Smooth muscle cell (in vitro differentiated cells): ENCODE data around the gene FGD5. TPM values are rescaled to one million over a fixed set of nuclear protein-coding genes. Genes with fewer than 3 reads are reported as not detected.

ENCODE experiments used
- DNase-seq: peaks from one replicate; lab custom pipeline; 2025; ENCODE audit not compliant: unreplicated experiment; lab: John Stamatoyannopoulos, UW
- H2AFZ ChIP-seq: fragments of 200-600 bp; sonication (generic); 2 replicates; pipeline ENCODE4 v1.6.0; 2016; ENCODE audit warnings: antibody characterized with exemption, low read depth, mild to moderate bottlenecking
- H3F3A ChIP-seq: fragments of 200-600 bp; sonication (generic); 2 replicates; pipeline ENCODE4 v1.6.0; 2017; ENCODE audit warnings: antibody characterized with exemption, low read depth
- H3K27ac ChIP-seq: fragments of 200-600 bp; sonication (generic); 2 replicates; pipeline ENCODE4 v1.5.1; 2016; ENCODE audit warnings: low read depth, mild to moderate bottlenecking
- H3K27me3 ChIP-seq: fragments of 200-600 bp; sonication (generic); 2 replicates; pipeline ENCODE4 v1.6.1; 2016; ENCODE audit warnings: low read depth, mild to moderate bottlenecking
- H3K36me3 ChIP-seq: fragments of 200-600 bp; sonication (generic); 2 replicates; pipeline ENCODE4 v1.5.1; 2016; ENCODE audit warnings: low read depth
- H3K4me1 ChIP-seq: fragments of 200-600 bp; sonication (generic); 2 replicates; pipeline ENCODE4 v1.5.1; 2016; ENCODE audit warnings: low read depth
- H3K4me2 ChIP-seq: fragments of 200-600 bp; sonication (generic); 2 replicates; pipeline ENCODE4 v1.6.0; 2016; ENCODE audit warnings: mild to moderate bottlenecking
- H3K4me3 ChIP-seq: fragments of 200-600 bp; sonication (generic); 2 replicates; pipeline ENCODE4 v1.5.1; 2016; ENCODE audit warnings: mild to moderate bottlenecking
- H3K79me2 ChIP-seq: fragments of 200-600 bp; sonication (generic); 2 replicates; pipeline ENCODE4 v1.6.0; 2016; ENCODE audit warnings: low read depth, mild to moderate bottlenecking
- H3K9ac ChIP-seq: fragments of 200-600 bp; sonication (generic); 2 replicates; pipeline ENCODE4 v1.6.0; 2016; ENCODE audit warnings: low read depth
- H3K9me3 ChIP-seq: fragments of 200-600 bp; sonication (generic); replicated peaks from 2 replicates; pipeline ENCODE4 v1.5.1; 2016; ENCODE audit warnings: low read depth
- H4K20me1 ChIP-seq: fragments of 200-600 bp; sonication (generic); 2 replicates; pipeline ENCODE4 v1.6.0; 2016; ENCODE audit warnings: low read depth
- WGBS: methylation state at CpG from one replicate; pipeline ENCODE4 v1.1.7; 2016; ENCODE audit warnings: low lambda C conversion rate; 5-methylcytosine and 5-hydroxymethylcytosine counted together
- polyA plus RNA-seq: library from polyadenylated mRNA; unstranded; fragments of >200 nt; fragmentation: Nextera tagmentation; extraction: Ambion mirVana; gene quantifications from 2 replicates; pipeline ENCODE4 v1.2.1, GENCODE V29; 2016
- total RNA-seq: library from RNA; depleted of rRNA; stranded (reverse); fragments of >200 nt; gene quantifications from 2 replicates; pipeline ENCODE4 v1.2.3, GENCODE V29; 2014
- TF ChIP-seq, protein P1 (sequence below): fragments of 200-600 bp; sonication (generic); IDR thresholded peaks from 2 replicates; pipeline ENCODE4 v1.5.1; 2017; ENCODE audit warnings: borderline replicate concordance, mild to moderate bottlenecking, antibody characterized with exemption; ENCODE audit not compliant: insufficient read depth, poor library complexity, severe bottlenecking

Gene FGD5
- total and polyA plus RNA-seq, 2 experiments from 2014 or later, result 0.63 to 0.71 TPM

DNA sequence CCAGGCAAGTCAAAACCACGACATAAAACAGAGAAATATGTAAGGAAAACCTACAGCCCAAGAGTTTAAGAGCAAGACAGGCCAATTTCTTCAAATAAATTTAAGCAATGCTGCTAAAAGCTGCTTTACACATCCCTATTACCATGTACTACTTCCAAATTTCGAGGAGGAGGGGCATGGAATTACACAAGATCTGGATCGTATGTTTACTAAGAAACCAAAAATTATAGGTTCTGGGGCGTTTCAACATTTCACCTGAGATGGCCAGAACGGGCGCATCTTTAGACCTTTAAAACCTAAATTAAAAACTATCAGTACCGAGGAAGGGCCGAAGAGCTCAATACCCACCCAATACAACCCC lies 128.0 kb downstream of the FGD5 start:
- H3K9ac ChIP-seq, result peak overlapping the region; percentile 87
- WGBS, result 2% methylated on average over 8 of the region's 8 CpGs
- peak overlapping the region; percentile 89 for H3K4me2 ChIP-seq
- H3K27me3 ChIP-seq, result no peaks in the 10 kb centered on the region
- H3K4me3 ChIP-seq, result peak overlapping the region; percentile 84
- TF ChIP-seq, protein P1, sequence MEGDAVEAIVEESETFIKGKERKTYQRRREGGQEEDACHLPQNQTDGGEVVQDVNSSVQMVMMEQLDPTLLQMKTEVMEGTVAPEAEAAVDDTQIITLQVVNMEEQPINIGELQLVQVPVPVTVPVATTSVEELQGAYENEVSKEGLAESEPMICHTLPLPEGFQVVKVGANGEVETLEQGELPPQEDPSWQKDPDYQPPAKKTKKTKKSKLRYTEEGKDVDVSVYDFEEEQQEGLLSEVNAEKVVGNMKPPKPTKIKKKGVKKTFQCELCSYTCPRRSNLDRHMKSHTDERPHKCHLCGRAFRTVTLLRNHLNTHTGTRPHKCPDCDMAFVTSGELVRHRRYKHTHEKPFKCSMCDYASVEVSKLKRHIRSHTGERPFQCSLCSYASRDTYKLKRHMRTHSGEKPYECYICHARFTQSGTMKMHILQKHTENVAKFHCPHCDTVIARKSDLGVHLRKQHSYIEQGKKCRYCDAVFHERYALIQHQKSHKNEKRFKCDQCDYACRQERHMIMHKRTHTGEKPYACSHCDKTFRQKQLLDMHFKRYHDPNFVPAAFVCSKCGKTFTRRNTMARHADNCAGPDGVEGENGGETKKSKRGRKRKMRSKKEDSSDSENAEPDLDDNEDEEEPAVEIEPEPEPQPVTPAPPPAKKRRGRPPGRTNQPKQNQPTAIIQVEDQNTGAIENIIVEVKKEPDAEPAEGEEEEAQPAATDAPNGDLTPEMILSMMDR, result no peak
- H4K20me1 ChIP-seq, result peaks cover 54% of the 10 kb centered on the region
- H3F3A ChIP-seq, result peaks cover 6% of the 10 kb centered on the region
- no peak for DNase-seq
- H3K79me2 ChIP-seq, result peaks cover 72% of the 10 kb centered on the region
- peaks cover 23% of the 10 kb centered on the region for H3K4me1 ChIP-seq
- no peaks in the 10 kb centered on the region for H3K9me3 ChIP-seq
- peak overlapping the region; percentile 97 for H3K27ac ChIP-seq
- H3K36me3 ChIP-seq, result no peaks in the 10 kb centered on the region
- H2AFZ ChIP-seq, result peak overlapping the region; percentile 88

DNA sequence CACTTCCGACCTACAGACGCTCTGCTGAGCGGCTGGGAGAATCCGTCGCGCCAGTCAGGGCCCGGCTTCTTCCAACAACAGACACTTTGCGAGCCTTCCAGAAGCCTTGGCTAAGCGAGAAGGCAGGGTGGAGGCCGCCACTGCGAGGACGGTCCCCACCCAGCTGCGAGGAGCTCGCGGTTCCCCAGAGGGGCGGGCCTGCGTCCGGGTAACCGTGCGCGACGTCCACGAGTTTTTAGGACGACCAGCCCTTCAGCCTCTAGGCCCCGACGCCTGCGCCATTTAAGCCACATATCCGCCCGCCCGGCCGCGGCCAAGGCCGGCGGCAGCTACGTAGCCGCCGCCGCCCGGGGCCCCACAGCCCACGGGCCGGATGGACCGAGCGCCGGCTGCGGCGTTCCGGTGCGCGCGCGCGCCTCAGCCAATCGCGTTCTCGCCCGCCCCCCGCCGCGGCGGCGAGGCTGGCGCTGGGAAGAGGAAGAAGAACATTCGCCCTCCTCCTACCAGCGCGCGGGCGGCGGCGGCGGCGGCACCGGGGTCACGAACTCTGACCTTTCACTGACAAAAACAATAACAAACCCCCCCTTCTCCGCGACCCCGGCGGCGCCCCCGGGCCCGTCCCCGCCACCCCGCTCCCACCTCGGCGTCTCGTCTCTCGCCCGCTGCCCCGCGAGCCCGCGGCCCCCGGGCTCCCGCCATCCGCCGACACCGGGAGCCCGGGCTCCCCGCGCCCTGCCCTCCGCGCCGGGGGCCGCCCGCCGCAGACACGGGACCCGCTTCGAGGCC lies 128.5 kb downstream of the FGD5 start, which contains the start of gene NR2C2:
NR2C2 (plus strand) TSS at position 484 of the 786 bp plus-strand sequence. CDS start 56,332 bp downstream, outside the sequence.
- Histone ChIP-seq H3K4me2 (peak within 1 kb of the TSS; percentile 93), H3K27ac (peak within 1 kb of the TSS; percentile 97), H3K9me3 (no peaks in the 10 kb centered on the region), H3K27me3 (no peaks in the 10 kb centered on the region), H3F3A (peaks cover 6% of the 10 kb centered on the region), H2AFZ (peak within 1 kb of the TSS; percentile 89), H3K36me3 (no peaks in the 10 kb centered on the region), H3K4me3 (peak within 1 kb of the TSS; percentile 84), H3K9ac (peak within 1 kb of the TSS; percentile 95), H4K20me1 (peaks cover 57% of the 10 kb centered on the region), H3K4me1 (peaks cover 23% of the 10 kb centered on the region), H3K79me2 (peaks cover 77% of the 10 kb centered on the region)
- under 1% methylated on average over 89 of the region's 108 CpGs for WGBS
- DNase-seq, result peak; percentile 53
- TF ChIP-seq, protein P1, result no peak

DNA sequence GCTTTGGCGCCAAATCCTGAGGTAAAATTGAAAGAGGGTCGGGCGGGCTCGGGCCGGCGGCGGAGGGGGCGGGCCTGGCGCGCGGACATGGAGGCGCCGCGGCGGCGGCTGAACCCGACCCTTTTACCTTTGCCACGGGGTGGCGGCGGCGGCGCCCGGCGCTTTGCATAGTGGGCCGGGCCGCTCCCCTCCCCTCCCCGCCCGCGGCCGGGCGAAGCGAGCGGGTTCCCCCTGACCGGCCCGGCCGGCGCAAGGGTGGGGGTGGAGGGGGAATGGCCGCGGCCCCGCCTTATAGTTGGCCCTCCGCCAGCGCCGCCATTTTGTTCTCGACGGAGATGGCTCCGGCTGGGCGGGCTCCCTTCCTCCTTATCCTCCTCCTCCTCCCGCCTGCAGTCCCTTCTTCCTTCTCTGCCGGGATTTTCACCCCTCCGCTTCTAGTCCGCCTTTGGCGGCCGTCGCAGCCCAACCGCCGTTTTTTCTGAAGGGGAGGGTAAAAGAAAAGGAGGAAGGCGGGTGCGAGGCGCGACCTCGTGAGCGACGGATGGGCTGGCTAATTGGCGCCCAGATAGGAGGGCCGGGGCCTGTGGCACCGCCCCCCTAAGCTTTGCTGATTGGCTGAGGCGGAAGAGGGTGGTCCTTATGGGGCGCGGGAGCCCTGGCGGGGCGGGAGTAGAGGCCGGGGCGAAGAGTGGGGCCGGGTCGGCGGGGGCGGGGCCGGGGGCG lies 129.3 kb downstream of the FGD5 start:
- Histone ChIP-seq H4K20me1 (peaks cover 57% of the 10 kb centered on the region), H3K36me3 (no peaks in the 10 kb centered on the region), H3K4me1 (peaks cover 23% of the 10 kb centered on the region), H3K79me2 (peaks cover 82% of the 10 kb centered on the region), H2AFZ (peak overlapping the region; percentile 89), H3K9ac (peak overlapping the region; percentile 95), H3F3A (peaks cover 4% of the 10 kb centered on the region), H3K4me3 (peak overlapping the region; percentile 84), H3K9me3 (no peaks in the 10 kb centered on the region), H3K27me3 (no peaks in the 10 kb centered on the region), H3K4me2 (peak overlapping the region; percentile 93), H3K27ac (peak overlapping the region; percentile 97)
- WGBS, result under 1% methylated on average over 31 of the region's 79 CpGs
- TF ChIP-seq, protein P1, result no peak
- DNase-seq, result peak; percentile 99
